NCI-H345 (cell line): ENCODE results near the gene ALKAL2.

Experiments used
- DNase-seq: peaks from one replicate; lab custom pipeline; 2025; lab: John Stamatoyannopoulos, UW

The ALKAL2 gene

DNA sequence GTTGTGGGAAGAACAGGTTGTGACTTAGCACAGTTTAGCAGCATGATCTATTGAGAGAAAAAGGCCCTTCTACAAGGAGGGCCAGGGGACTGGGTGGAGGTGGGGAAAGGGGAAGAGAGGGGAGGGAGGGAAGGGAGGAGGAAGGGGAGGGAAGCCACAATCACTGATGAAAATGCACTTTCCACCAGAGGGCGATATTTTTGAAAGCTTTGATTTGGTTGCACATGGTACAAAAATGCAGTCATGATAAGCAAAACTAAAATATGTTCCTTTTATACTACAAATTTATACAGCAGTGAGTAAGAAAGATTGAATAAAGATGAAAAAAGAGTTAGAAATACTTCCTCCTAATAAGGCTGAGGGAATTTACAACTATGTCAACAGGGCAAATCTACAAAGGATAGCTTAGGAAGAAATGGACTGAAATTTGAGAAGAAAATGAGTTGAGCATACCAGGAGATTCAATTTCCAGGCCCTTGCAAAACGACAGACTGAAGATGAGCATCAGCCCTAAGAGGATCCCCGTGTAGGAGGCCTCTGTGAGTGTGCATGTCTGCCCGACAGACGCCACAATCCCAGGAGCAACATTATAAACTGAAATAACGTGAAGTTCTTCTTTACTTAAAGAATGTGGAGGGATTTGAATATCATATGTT is 41.3 kb downstream of the ALKAL2 start:
- DNase-seq: peak; percentile 69

DNA sequence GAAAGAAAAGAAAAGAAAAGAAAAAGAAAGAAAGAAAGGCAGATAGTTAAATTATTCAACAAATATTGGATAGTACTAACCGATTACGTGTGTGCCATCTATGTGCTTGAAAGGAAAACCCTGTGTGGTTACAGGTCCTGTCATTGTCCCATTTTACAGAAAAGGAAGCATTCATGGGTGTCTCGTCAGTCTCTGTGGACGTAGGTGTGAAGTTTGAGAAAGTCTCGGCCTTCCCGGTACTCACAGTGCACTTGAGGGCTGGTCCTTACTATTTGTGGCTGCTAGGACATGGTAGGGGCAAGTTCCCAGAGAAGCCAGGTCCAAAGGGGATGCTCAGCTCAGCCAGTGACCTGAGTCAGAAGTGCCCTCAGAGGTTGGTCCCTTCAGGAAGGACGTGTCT is 43.3 kb downstream of the ALKAL2 start:
- no peak for DNase-seq

DNA sequence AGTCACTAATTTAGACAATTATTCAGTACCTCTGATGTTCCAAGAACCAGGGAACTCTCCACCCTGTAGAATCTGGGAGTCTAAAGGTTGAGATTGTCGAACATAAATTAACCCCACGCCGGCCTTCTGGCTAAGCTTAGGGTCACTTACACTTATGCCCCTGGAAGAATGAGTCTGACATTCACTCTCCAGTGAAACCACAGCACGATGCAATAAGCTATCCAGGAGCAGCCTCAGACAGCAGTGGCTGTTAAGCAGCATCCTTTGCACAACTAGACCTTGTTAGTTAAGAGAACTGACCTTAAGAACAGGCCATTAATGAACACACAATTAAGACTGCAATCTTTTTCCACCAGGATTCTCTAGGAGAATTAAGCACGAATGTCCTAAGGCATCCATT is 49.0 kb downstream of the ALKAL2 start:
- no peak for DNase-seq

DNA sequence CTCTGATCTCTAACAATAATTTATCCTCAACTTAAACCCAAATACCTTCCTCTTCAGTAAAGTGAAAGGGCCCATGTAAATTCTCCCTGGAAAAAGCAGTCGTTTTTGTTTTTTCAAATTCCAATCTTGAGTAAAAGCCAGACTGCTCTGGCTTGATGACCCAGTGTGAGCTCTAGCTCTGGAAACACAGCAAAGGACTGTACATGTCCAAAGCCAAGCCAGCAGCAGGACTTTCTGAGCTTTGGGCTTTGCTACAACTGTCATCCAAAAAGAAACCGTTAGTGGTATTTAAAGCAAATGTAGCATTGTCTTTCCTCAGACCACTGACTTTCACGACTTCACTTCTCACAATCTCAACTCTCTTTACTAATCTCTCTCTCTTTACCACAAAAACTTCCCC is 49.5 kb downstream of the ALKAL2 start:
- no peak for DNase-seq

DNA sequence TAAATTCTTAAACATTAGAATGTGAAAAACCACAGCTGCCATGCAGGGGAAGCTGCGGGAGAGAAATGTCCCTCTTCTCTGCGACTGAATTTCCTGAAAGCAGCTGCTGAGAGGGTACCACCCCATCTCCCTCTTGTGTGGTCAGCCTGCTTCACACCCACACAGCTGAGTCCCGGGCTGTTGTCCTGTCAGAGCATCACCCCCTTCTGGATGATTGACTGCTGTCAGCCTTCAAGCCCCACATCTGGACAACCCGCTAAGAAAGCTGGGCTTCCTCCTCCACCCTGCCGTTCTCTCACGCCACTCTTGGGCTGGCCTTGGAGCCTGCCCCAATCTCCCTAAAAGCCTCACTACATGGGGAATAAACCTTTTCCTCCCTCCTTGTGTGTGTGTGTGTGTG is 50.0 kb downstream of the ALKAL2 start:
- no peak for DNase-seq

DNA sequence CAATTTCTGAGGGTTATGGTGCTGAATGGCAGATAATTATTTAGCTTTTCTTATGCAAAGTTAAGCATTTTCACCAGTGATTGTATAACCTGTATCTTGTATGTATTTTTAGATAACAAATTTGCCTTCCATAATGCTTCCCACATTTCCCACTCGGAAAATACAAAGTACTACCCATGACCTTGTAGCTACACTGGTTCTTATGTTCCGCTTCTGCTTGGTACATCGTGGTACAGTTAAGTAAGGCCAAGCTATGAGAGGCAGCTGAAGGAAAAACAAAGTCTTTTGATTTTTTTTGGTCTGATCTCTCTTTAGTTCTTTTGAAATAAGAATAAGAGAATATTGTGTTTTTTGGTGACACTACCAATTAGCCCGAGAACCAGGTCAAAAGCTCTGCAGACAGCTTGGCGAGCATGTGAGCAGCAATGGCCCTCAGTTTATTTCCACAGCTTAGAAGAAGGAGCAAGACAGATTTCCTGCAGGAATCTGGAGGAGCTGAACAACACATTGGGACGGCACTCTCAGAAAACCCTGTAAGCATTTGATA is 50.8 kb downstream of the ALKAL2 start:
- no peak for DNase-seq

DNA sequence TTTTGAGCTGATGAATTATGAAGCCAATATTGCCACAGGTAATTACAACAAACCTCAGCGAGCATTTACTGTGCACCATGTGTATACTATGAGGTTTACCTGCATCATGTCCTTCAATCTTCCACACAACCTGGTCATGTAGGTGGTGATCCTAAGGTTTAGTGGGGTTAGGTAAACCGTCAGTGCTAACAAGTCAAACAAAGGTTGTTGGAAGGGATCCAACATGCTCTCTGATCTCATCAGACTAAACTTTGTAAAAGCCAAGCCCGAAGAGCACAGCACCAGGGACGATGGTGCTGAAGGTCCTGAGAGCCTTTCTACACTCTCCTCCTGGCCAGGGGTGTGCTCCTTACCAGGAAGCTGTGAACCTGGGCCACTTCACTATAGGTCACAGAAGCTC is 53.5 kb downstream of the ALKAL2 start:
- no peak for DNase-seq

DNA sequence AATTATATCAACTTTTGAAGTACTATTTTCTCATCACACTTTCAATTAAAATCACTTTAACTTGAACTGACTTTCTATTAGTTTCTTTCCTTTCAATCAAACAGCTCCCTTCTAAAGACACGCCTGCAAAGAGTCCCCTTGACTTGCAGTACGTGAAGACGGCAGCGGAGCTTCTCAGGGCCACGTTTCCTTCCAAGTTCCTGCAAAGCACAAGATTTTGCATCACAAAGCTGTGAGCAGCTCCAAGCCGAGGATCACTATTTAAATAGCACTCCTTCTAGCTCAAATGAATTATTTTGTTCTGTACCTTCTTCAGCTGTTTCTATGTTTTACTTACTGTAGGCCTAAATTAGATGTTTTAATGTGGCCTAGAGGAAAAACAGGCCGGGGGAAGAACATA is 54.9 kb downstream of the ALKAL2 start:
- DNase-seq: no peak

DNA sequence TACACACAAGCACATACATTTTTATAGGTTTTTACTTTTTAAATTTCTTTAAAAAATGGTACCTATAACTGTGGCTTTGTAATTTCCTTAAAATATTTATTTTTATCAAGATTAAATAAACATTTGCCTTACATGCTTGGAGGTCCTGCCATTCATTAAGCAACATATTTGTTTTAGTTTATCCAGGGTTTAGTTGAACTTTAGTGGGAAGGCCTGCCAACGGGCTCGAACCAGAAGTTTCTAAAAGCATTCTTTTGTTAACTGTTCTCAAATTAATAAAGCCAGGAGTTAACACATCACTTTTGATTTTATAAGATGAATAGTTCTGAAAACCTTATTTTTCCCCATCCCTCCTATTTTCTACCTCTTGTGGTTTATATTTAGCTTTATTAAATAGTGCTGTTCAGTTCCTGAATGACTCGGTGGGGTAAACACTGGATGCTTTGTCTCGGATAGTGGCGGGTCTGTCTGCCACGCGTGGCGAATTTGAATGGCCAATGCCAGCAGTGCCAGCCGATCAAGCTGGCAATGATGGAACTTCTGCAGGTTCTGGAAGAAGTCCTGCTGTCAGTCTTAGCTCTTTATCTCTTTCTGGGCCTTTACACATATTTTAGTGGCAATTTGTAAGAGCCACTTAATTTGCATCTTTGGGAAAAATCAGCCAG is 56.2 kb downstream of the ALKAL2 start:
- peak; percentile 4 for DNase-seq
